ENCODE results near the gene WDFY4.

WDFY4 gene

GRCh38 chr10:48683424-48683823 is 1.2 kb upstream of the WDFY4 start:
- H3K4me3 ChIP-seq (ENCODE audit: low read depth, low read length): no peak overlapping the region

GRCh38 chr10:48683868-48684267 is 805 bp upstream of the WDFY4 start:
- no peak for DNase-seq
- H3K4me3 ChIP-seq (ENCODE audit: low read depth, low read length): no peak overlapping the region
- no peaks in the 10 kb centered on the region for H3K27me3 ChIP-seq
- no peaks in the 10 kb centered on the region for H3K36me3 ChIP-seq
- no peaks in the 10 kb centered on the region for H3K4me1 ChIP-seq
- H3K9me3 ChIP-seq: no peaks in the 10 kb centered on the region
- no peak for TF ChIP-seq CTCF (IDR thresholded peaks at IDR 0.05; ENCODE audit: low read depth, low read length)

More at GRCh38 chr10:48683424-48683823, 1.2 kb upstream of the WDFY4 start:
- Histone ChIP-seq H3K9me3 (no peaks in the 10 kb centered on the region), H3K27me3 (no peaks in the 10 kb centered on the region), H3K36me3 (no peaks in the 10 kb centered on the region), H3K4me1 (no peaks in the 10 kb centered on the region)
- TF ChIP-seq CTCF (IDR thresholded peaks at IDR 0.05; ENCODE audit: low read depth, low read length): no peak
- no peak for DNase-seq

- H3K4me1 ChIP-seq: no peaks in the 10 kb centered on the region
- TF ChIP-seq CTCF (IDR thresholded peaks at IDR 0.05; ENCODE audit: low read depth, low read length): no peak
- no peak for DNase-seq
- no peaks in the 10 kb centered on the region for H3K9me3 ChIP-seq
- no peaks in the 10 kb centered on the region for H3K36me3 ChIP-seq
- no peak overlapping the region for H3K4me3 ChIP-seq (ENCODE audit: low read depth, low read length)
- H3K27me3 ChIP-seq: no peaks in the 10 kb centered on the region
These were observed 246 bp upstream of the WDFY4 start for GRCh38 chr10:48684463-48684791.

- no peak overlapping the region for H3K4me3 ChIP-seq (ENCODE audit: low read depth, low read length)
- no peaks in the 10 kb centered on the region for H3K36me3 ChIP-seq
- no peak for TF ChIP-seq CTCF (IDR thresholded peaks at IDR 0.05; ENCODE audit: low read depth, low read length)
- H3K9me3 ChIP-seq: no peaks in the 10 kb centered on the region
- DNase-seq: no peak
- no peaks in the 10 kb centered on the region for H3K4me1 ChIP-seq
- no peaks in the 10 kb centered on the region for H3K27me3 ChIP-seq
These were observed 1.1 kb downstream of the WDFY4 start for GRCh38 chr10:48685731-48686130.

- Histone ChIP-seq H3K9me3 (no peaks in the 10 kb centered on the region), H3K4me1 (no peaks in the 10 kb centered on the region), H3K36me3 (no peaks in the 10 kb centered on the region), H3K27me3 (no peaks in the 10 kb centered on the region), H3K4me3 (ENCODE audit: low read depth, low read length) (no peak overlapping the region)
- no peak for DNase-seq
- no peak for TF ChIP-seq CTCF (IDR thresholded peaks at IDR 0.05; ENCODE audit: low read depth, low read length)
These were observed 6.4 kb downstream of the WDFY4 start for GRCh38 chr10:48690791-48691660.

- Histone ChIP-seq H3K9me3 (no peaks in the 10 kb centered on the region), H3K4me3 (ENCODE audit: low read depth, low read length) (no peak overlapping the region), H3K27me3 (no peaks in the 10 kb centered on the region), H3K36me3 (no peaks in the 10 kb centered on the region), H3K4me1 (no peaks in the 10 kb centered on the region)
- no peak for DNase-seq
- TF ChIP-seq CTCF (IDR thresholded peaks at IDR 0.05; ENCODE audit: low read depth, low read length): no peak
These were observed 7.3 kb downstream of the WDFY4 start for GRCh38 chr10:48691812-48692528.
